Mesodermal cell (in vitro differentiated cells): ENCODE data around the gene PURA. TPM values are rescaled to one million over a fixed set of nuclear protein-coding genes. Genes with fewer than 3 reads are reported as not detected.

Experiments
- H3K27ac ChIP-seq: 2 replicates; pipeline ENCODE4 v1.7.0; 2013; ENCODE audit warnings: mild to moderate bottlenecking, low read depth, low read length, moderate library complexity; ENCODE audit not compliant: severe bottlenecking
- H3K36me3 ChIP-seq: 2 replicates; pipeline ENCODE4 v1.7.1; 2013; ENCODE audit warnings: mild to moderate bottlenecking, low read length, moderate library complexity; ENCODE audit not compliant: control insufficient read depth, insufficient read depth
- H3K4me1 ChIP-seq: one replicate; pipeline ENCODE4 v1.7.1; 2013; ENCODE audit warnings: mild to moderate bottlenecking, low read length; ENCODE audit not compliant: insufficient read depth, control insufficient read depth, poor library complexity, severe bottlenecking
- H3K4me3 ChIP-seq: 2 replicates; pipeline ENCODE4 v1.7.0; 2013; ENCODE audit warnings: low read length, control low read depth, mild to moderate bottlenecking; ENCODE audit not compliant: insufficient read depth, poor library complexity, severe bottlenecking; ENCODE audit errors: extremely low read depth
- H3K9me3 ChIP-seq: 2 replicates; pipeline ENCODE4 v1.7.1; 2013; ENCODE audit warnings: mild to moderate bottlenecking, low read length, moderate library complexity; ENCODE audit not compliant: control insufficient read depth
- WGBS, 2 experiments: methylation state at CpG; one replicate each; pipeline ENCODE4 v1.1.5; 2013; ENCODE audit warnings: missing lambda C conversion rate in 2 of 2; ENCODE audit not compliant: insufficient coverage in 2 of 2; 5-methylcytosine and 5-hydroxymethylcytosine counted together
- polyA plus RNA-seq, 2 experiments: library from polyadenylated mRNA; stranded (reverse); fragments of 50-300 nt; gene quantifications; one replicate each; pipeline ENCODE4 v1.2.3, GENCODE V29; 2013

The PURA gene
- 3.7 TPM for polyA plus RNA-seq (2013, experiment 1 of 2)
- polyA plus RNA-seq (2013, experiment 2 of 2): 4.1 TPM

DNA sequence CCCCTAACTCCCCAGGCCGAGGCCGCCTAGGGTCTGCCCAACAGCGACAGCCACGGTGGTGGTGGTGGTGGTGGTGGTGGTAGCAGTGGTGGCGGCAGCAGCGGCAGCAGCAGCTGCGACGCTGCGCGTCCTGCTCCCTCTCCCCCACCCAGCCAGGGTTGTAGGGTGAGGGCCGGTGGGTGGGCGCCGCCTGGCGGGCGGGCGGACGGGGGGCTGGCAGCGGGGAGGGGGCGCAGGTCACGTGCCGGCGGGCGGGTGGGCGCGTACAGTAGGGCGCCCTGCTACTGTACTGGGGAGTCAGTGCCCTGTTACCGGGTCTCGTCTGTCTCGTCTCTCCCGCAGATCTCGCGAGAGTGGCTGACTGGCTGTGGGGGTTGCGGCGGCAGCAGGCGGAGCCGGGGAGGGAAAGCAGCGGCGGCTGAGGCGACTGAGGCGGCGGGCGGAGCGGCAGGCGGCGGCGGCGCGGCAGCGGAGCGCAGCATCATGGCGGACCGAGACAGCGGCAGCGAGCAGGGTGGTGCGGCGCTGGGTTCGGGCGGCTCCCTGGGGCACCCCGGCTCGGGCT lies at the start of gene PURA:
Gene PURA, plus strand, starts transcription at position 411 of the 565 bp plus-strand sequence. Its CDS starts 73 bp downstream, at position 484.
- peak within 1 kb of the TSS; percentile 8 for H3K27ac ChIP-seq
- WGBS, 2 experiments: 0 to 1% methylated on average over 13 to 20 of the region's 60 CpGs
- no peaks in the 10 kb centered on the region for H3K9me3 ChIP-seq
- no peaks in the 10 kb centered on the region for H3K36me3 ChIP-seq
- H3K4me3 ChIP-seq: peak within 1 kb of the TSS; percentile 65
- peaks cover 12% of the 10 kb centered on the region for H3K4me1 ChIP-seq

DNA sequence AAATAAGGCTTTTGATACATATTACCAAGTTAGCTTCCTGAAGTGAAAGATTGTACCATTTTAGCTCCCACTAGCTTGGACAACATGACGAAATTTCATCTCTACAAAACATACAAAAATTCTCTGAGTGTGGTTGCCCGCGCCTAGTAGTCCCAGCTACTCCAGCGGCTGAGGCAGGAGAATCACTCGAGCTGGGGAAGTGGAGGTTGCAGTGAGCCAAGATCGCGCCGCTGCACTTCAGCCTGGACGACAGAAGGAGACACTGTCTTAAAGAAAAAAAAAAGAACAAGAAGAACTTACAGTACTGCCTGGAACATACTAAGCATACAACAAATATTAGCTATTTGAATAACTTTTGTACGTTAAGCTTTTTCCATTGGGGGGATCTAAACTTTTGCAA lies 41.1 kb upstream of the PURA start:
- H3K4me3 ChIP-seq: no peak overlapping the region
- no peaks in the 10 kb centered on the region for H3K36me3 ChIP-seq
- H3K9me3 ChIP-seq: no peaks in the 10 kb centered on the region
- 52 to 60% methylated on average over 1 to 6 of the region's 10 CpGs for WGBS, 2 experiments
- H3K27ac ChIP-seq: no peak overlapping the region
- no peaks in the 10 kb centered on the region for H3K4me1 ChIP-seq

DNA sequence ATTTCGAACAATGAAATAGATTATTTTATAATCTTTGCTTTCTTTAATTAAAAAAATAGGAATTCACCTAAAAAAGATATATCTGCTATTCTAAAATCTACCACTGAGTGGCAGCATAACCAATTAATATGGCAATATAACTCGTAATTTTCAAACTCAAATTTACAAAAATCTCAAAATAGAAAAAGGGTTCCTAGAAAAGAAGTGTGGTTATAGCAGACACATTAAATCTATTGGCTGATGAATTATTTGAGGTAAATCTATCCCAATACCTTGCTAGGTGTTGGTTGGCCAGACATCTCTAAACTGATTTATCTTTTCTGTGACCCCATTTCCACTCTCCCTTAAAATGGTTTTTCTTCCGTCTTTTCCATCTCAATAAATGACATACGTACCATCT lies 40.6 kb upstream of the PURA start:
- H3K36me3 ChIP-seq: no peaks in the 10 kb centered on the region
- H3K4me3 ChIP-seq: no peak overlapping the region
- no peaks in the 10 kb centered on the region for H3K4me1 ChIP-seq
- WGBS, 2 experiments: 21 to 60% methylated on average over 1 to 2 of the region's 4 CpGs
- H3K27ac ChIP-seq: no peak overlapping the region
- H3K9me3 ChIP-seq: no peaks in the 10 kb centered on the region

DNA sequence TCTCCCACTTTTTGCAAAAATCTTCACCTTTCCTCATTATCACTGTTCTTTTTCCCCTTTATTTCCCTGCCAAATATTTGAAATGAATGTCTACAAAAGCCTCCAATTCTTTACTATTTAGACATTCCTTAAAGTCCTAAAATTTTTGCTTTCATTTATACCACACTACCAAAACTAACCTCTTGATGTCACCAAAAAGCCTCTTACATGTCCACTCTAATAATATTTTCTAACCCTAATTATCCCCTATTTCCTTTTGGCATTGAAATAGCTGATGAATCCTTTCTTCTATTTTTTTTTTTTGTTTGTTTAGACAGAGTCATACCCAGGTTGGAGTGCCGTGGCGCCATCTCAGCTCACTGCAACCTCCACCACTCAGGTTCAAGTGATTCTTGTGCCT lies 38.5 kb upstream of the PURA start:
- Histone ChIP-seq H3K27ac (no peak overlapping the region), H3K36me3 (no peaks in the 10 kb centered on the region), H3K4me3 (no peak overlapping the region), H3K9me3 (no peaks in the 10 kb centered on the region), H3K4me1 (no peaks in the 10 kb centered on the region)
- WGBS, 2 experiments: 66 to 67% methylated on average over 1 to 2 of the region's 2 CpGs

DNA sequence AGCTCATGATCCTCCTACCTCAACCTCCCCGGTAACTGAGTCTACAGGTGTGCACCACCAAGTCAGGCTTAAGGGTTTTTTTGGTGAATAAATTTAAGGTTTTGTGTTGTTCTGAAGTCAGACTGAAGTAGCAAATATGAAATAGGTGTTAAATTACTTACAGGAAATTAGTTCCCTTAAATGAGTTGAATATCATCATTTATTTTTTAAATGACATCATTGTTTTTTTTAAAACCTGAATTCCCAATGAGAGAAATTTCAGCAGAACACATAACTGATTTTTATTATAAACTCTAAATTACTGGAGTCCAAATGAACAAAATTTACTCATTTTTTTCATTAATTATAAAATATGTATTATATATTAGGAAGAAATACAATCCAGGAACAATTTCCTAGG lies 37.8 kb upstream of the PURA start:
- Histone ChIP-seq H3K9me3 (no peaks in the 10 kb centered on the region), H3K27ac (no peak overlapping the region), H3K36me3 (no peaks in the 10 kb centered on the region), H3K4me1 (no peaks in the 10 kb centered on the region), H3K4me3 (no peak overlapping the region)
- WGBS, 2 experiments: no CpG with 5 or more reads among the region's 1 CpG

DNA sequence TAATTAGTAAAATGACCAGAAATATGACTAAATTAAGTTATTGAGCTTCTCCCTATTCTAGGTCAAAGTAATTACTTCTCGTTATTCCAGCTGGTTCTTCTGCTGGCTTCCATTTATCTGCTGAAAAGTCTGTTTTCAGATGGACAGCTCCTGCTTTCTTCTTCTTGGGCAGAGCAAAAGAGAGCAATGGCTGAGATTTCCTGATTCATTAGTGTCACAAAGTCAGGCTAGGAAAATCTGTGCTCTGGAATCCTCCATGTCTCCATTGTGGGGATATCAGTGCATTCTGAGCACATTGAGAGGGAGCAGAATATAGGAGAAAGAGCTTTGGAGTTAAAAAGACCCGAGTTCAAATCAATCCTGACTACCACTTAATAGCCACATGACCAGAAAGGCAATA lies 37.1 kb upstream of the PURA start:
- no peak overlapping the region for H3K27ac ChIP-seq
- WGBS, 2 experiments: no CpG with 5 or more reads among the region's 2 CpGs
- H3K36me3 ChIP-seq: no peaks in the 10 kb centered on the region
- H3K4me3 ChIP-seq: no peak overlapping the region
- no peaks in the 10 kb centered on the region for H3K9me3 ChIP-seq
- H3K4me1 ChIP-seq: no peaks in the 10 kb centered on the region

DNA sequence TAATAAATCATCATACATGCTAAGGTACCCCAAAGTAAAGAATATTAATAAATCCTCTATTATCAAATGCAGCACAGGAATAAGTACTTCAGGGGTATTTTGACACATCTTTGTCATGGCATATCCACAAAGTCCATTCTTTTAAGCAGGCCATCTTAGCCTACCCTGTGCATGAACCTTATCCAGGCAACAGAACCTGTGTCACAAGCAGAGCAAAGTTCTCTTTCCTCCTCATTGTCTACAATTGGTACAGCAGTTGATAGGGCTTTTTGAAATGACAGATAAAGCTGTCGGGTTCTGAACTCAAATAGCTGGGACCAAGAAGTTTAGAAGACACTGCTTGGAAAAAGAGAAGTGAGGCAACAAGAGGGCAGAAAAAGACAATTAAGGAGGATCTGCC lies 30.8 kb upstream of the PURA start:
- WGBS, 2 experiments: 80 to 83% methylated on average over 1 of the region's 1 CpG
- H3K4me3 ChIP-seq: no peak overlapping the region

DNA sequence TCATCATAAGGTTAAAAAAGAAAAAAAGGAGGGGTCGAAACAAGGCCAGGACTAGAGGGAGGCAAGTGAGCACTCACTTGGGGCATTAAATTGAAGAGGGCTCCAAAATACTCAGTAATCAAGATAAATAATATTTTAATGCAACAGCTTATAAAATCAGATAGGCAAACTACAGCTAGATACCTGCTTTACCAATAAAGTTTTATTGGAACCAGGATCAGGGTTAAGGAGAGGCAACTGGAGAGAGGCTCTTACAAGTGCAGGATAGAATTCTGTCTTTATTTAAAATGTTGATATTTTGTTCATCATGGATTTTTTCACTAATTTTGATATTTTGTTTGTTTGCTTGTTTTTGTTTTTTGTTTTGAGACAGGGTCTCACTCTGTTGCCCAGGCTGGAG lies 30.3 kb upstream of the PURA start:
- WGBS, 2 experiments: no CpG with 5 or more reads among the region's 1 CpG
- Histone ChIP-seq H3K36me3 (no peaks in the 10 kb centered on the region), H3K4me3 (no peak overlapping the region), H3K27ac (no peak overlapping the region), H3K9me3 (no peaks in the 10 kb centered on the region), H3K4me1 (no peaks in the 10 kb centered on the region)

More for the DNA sequence above, 30.8 kb upstream of the PURA start:
- Histone ChIP-seq H3K36me3 (no peaks in the 10 kb centered on the region), H3K27ac (no peak overlapping the region), H3K9me3 (no peaks in the 10 kb centered on the region), H3K4me1 (no peaks in the 10 kb centered on the region)

DNA sequence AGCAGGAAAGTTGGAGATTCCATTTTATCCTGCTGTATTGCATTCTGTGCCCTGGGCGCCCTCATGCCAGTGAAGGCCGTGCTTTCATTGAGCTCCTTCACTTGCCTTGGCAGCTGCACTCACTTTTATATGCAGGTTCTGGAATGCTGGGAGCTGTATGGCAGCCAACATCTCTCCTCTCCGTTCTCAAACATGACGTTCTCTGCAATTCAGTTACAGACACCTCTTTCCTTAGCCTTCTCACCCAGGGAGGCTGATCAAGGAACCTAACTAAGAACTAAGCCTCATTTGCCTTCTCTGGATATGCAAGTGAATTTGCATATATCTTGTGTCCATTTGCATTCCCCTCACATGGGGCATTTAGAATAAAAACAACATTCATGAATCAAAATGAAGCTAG lies 29.4 kb upstream of the PURA start:
- Histone ChIP-seq H3K9me3 (no peaks in the 10 kb centered on the region), H3K4me1 (no peaks in the 10 kb centered on the region), H3K4me3 (no peak overlapping the region), H3K36me3 (no peaks in the 10 kb centered on the region), H3K27ac (no peak overlapping the region)
- 13 to 47% methylated on average over 2 to 4 of the region's 4 CpGs for WGBS, 2 experiments

DNA sequence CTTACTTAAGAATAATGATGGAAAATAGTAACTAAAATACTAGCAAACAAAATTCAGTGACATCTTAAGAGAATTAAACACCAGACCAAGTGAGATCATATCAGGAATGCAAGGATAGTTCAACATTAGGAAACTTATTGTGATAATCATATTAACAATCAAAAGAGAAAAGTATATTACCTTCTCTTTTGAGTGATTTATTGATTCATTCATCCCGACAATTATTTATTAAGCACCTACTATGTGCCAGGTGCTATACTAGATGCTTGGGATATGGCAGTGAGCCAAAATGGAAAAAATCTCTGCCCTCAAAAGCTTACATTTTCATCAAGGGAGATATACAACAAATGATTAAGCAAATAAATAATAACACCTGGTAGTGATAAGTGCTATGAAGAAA lies 23.7 kb upstream of the PURA start:
- no peaks in the 10 kb centered on the region for H3K36me3 ChIP-seq
- H3K27ac ChIP-seq: no peak overlapping the region
- no peaks in the 10 kb centered on the region for H3K9me3 ChIP-seq
- no CpG with 5 or more reads among the region's 1 CpG for WGBS, 2 experiments
- no peak overlapping the region for H3K4me3 ChIP-seq
- no peaks in the 10 kb centered on the region for H3K4me1 ChIP-seq

DNA sequence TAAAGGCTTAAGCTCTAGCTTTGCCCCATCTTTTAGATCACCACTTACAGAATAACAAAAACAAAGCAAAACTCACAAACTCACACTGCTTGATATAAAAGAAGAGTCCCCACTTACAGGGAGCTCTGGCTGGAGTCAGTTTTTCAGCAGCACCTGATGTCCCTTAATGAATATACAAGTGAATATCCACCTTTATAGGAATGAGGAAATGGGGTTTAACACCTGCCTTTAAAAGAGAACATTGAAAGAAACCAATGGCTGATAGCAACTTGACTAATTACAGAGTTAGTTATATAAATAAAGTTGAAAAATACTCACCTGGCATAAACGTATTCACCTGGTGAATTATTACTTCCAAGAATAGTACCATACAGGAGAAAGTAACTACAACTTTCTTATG lies 20.7 kb upstream of the PURA start:
- Histone ChIP-seq H3K4me3 (no peak overlapping the region), H3K9me3 (no peaks in the 10 kb centered on the region), H3K27ac (no peak overlapping the region), H3K4me1 (no peaks in the 10 kb centered on the region), H3K36me3 (no peaks in the 10 kb centered on the region)
- WGBS, 2 experiments: no CpG with 5 or more reads among the region's 1 CpG
